Cardiac fibroblast (primary cell): ENCODE data around the gene RILPL2.

ENCODE experiments used
- DNase-seq, 2 donors: peaks; one replicate each; pipeline versions ENCODE4 v3.0.0 to v3.0.0-alpha.2; 2010; ENCODE audit warnings: low read depth in 2 of 2
- H3K4me3 ChIP-seq, 2 donors: replicated peaks in 1 of 2; 1 replicate in 1 of 2; 2 replicates in 1 of 2; pipeline ENCODE4 v1.5.1; 2011; ENCODE audit warnings: low read depth in 2 of 2, low read length in 2 of 2, mild to moderate bottlenecking in 2 of 2, moderate library complexity in 1 of 2
- TF ChIP-seq, protein P1 (sequence below): IDR thresholded peaks from one replicate; pipeline ENCODE4 v1.5.1; 2011; ENCODE audit warnings: low read depth, mild to moderate bottlenecking, low read length, inconsistent platforms

The RILPL2 gene

DNA sequence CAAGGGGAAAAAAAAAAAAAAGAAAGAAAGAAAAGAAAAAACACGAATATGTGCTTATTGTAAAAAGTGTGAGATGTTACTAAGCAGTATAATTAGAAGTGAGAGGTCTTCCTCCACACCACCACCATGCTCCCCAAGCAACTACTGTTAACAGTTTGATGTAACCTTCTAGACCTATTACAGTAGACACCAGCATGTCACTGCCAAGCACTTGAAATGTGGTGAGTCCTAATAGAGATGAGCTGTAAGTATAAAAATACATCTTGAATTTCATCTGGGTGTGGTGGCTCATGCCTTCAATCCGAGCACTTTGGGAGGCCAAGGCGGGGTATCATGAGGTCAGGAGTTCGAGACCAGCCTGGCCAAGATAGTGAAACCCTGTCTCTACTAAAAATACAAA is 13.4 kb upstream of the RILPL2 start:
- TF ChIP-seq, protein P1, sequence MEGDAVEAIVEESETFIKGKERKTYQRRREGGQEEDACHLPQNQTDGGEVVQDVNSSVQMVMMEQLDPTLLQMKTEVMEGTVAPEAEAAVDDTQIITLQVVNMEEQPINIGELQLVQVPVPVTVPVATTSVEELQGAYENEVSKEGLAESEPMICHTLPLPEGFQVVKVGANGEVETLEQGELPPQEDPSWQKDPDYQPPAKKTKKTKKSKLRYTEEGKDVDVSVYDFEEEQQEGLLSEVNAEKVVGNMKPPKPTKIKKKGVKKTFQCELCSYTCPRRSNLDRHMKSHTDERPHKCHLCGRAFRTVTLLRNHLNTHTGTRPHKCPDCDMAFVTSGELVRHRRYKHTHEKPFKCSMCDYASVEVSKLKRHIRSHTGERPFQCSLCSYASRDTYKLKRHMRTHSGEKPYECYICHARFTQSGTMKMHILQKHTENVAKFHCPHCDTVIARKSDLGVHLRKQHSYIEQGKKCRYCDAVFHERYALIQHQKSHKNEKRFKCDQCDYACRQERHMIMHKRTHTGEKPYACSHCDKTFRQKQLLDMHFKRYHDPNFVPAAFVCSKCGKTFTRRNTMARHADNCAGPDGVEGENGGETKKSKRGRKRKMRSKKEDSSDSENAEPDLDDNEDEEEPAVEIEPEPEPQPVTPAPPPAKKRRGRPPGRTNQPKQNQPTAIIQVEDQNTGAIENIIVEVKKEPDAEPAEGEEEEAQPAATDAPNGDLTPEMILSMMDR, result no peak
- H3K4me3 ChIP-seq, result no peak overlapping the region
- DNase-seq, result no peak

DNA sequence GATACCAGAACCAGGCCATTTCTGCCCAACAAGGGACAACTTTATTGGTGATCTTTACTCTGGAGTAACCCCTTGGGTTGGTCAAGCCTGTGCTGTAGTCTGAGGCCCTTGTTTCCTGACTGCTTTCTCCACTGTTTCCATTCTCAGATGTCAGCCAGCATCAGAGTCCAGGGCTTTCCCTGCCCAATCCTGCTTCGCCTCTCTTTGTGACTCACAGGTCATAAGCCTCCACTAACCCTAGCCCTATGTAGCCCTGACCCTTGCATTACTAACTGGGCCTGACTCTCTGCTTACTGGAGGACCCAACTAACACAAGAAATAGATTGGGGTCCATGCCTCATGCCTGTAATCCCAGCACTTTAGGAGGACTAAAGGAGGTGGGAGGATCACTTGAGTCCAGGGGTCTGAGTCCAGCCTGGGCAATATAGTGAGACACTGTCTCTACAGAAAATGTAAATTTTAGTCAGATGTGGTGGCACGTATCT is 12.8 kb upstream of the RILPL2 start:
- no peak for DNase-seq
- TF ChIP-seq, protein P1, result no peak
- H3K4me3 ChIP-seq, result no peak overlapping the region

DNA sequence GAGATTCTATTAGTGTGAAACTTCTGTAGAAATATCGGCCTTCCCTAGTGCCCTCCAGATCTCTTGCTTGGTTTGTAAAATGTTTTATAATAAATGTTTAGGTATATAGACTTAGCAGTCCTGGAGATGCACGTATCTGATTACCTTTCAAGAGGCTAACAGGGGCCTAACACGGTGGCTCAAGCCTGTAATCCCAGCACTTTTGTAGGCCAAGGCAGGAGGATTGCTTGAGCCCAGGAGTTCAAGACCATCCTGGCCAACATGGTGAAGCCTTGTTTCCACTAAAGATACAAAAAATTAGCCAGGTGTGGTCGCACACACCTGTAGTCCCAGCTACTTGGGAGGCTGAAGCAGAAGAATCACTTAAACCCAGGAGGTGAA is 9.8 kb upstream of the RILPL2 start:
- TF ChIP-seq, protein P1, result no peak
- no peak for DNase-seq
- H3K4me3 ChIP-seq, result no peak overlapping the region

DNA sequence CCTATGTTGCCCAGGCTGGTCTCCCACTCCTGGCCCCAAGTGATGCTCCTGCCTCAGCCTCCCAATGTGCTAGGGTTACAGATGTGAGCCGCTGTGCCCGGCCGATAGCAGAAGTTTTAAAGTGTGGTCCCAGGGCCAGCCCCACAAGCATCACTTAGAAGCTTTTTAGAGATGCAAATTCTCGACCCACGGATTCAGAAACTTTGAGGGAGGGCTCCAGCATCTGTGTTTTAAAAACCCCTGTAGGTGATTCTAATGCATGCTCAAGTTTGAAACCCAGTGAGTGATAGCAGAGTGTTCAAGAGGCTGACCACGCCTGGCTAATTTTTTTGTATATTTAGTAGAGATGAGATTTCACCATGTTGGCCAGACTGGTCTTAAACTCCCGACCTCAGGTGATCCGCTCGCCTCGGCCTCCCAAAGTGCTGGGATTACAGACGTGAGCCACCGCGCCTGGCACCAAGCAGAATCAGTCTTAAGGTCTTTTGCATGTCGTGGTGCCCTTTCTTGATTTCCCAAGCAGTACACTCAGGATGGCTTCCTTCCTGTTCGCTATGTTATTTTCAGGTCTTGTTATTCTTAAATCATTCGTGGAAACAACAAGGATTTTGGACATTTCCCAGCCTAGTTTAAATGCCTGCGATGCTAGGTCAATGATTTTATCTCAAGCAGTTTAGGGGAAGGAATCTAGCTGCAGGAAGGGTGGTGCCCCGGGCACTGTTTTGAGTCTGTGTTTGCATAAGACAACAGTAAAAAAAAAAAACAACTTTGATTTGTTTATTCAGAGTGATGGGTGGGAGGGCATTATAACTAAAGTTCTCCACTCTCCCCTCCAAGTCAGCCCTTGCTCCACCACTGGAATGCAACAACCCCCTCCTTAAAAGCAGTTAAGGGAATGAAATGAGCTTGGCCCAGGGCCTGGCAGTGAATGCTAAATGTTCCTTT is 9.2 kb upstream of the RILPL2 start:
- peak; percentile 82 to 94 for DNase-seq
- H3K4me3 ChIP-seq, result no peak overlapping the region
- TF ChIP-seq, protein P1, result no peak

DNA sequence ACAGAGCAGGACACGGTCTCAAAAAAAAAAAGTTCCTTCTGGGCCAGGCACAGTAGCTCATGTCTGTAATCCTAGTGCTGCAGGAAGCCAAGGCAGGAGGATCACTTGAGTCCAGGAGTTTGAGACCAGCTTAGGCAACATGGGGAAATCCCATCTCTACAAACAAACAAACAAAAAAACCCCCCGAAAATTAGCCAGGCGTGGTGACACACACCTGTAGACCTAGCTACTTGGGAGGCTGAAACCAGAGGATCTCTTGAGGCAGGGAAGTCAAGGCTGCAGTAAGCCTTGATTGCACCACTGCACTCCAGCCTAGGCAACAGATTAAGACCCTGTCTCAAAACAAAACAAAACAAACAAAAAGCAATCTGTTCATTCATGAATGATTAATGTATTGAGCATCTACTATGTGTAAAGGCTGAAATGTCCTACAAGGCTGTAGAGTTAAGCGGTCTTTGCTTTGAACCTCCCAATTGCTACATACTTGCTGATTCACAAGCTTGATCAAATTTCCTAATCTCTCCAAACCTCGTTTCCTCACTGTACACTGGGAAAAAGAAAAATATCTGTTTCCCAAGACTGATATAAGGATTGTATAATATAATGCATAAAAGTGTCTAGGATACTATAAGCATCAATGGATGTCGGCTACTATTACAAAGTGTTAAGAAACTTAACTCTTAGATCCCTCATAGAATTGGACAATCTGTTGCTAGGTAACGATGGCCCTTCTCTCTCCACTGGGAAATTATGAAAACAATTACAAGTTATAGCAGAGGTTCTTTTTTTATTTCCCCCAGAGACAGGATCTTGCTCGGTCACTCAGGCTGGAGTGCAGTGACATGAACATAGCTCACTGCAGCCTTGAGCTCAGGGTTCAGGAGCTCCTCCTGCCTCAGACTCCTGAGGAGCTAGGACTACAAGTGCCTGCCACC is 7.9 kb upstream of the RILPL2 start:
- TF ChIP-seq, protein P1, result no peak
- no peak overlapping the region for H3K4me3 ChIP-seq
- DNase-seq, result peak; percentile 79 to 93

DNA sequence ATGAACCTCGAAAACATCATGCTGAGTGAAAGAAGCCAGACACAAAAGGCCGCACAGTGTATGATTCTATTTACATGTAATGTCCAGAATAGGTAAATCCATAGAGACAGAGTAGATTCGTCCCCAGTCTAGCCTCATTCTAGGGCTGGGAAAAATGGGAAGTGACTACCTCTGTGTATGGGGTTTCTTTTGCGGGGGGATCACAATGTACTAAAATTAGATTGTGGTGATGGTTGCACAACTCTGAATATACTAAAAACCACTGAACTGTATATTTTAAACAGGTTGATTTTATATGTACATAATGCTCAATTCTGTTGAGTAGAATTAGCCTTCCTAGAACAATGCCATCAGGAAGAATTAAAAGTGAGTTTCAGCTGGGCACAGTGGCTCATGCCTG is 6.3 kb upstream of the RILPL2 start:
- no peak overlapping the region for H3K4me3 ChIP-seq
- no peak for DNase-seq
- TF ChIP-seq, protein P1, result no peak
